NB4 (cell line): ENCODE data around the gene PDE5A.

Experiments used
- CTCF ChIP-seq: IDR thresholded peaks from one replicate; pipeline ENCODE4 v1.5.1; 2012; ENCODE audit warnings: low read depth, low read length
- MAX ChIP-seq: IDR thresholded peaks from 2 replicates; pipeline ENCODE4 v1.6.1; 2011; ENCODE audit warnings: low read depth, low read length
- MYC ChIP-seq: IDR thresholded peaks from 2 replicates; pipeline ENCODE4 v1.6.1; 2011; ENCODE audit warnings: low read depth, low read length
- POLR2A ChIP-seq: IDR thresholded peaks from 2 replicates; pipeline ENCODE4 v1.6.1; 2011; ENCODE audit warnings: mild to moderate bottlenecking; ENCODE audit not compliant: insufficient read length; ENCODE audit errors: extremely low read depth

DNA sequence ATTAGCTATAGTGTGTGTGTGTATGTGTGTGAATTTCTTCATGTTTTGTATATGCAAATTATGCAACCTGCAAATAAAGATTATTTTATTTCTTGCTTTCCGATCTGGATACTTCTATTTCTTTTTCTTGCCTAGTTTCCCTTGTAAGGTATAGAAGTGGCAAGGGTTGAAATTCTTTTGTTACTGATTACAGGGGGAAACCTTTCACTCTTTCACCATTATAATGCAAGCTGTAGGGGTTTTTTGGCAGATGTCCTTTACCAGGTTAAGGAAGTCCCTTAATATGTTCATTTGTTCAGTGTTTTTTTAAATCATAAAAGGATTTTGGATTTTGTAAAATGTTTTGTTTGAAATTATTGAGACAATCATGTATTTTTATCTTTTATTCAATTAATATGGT, 44.3 kb upstream of the PDE5A start:
- no peak for TF ChIP-seq MYC
- no peak for TF ChIP-seq POLR2A
- no peak for TF ChIP-seq CTCF
- no peak for TF ChIP-seq MAX
